GM12801 (cell line): ENCODE results near the gene PDE8A.

Source experiments
- TF ChIP-seq, protein P1 (sequence below): IDR thresholded peaks from one replicate; pipeline ENCODE4 v1.5.1; 2011; ENCODE audit warnings: control low read depth; ENCODE audit not compliant: insufficient read length; ENCODE audit errors: extremely low read depth

Gene PDE8A

GRCh38 chr15:84976746-84977345, 4.8 kb upstream of the PDE8A start:
- TF ChIP-seq, protein P1, sequence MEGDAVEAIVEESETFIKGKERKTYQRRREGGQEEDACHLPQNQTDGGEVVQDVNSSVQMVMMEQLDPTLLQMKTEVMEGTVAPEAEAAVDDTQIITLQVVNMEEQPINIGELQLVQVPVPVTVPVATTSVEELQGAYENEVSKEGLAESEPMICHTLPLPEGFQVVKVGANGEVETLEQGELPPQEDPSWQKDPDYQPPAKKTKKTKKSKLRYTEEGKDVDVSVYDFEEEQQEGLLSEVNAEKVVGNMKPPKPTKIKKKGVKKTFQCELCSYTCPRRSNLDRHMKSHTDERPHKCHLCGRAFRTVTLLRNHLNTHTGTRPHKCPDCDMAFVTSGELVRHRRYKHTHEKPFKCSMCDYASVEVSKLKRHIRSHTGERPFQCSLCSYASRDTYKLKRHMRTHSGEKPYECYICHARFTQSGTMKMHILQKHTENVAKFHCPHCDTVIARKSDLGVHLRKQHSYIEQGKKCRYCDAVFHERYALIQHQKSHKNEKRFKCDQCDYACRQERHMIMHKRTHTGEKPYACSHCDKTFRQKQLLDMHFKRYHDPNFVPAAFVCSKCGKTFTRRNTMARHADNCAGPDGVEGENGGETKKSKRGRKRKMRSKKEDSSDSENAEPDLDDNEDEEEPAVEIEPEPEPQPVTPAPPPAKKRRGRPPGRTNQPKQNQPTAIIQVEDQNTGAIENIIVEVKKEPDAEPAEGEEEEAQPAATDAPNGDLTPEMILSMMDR, result no peak

GRCh38 chr15:84979651-84980050, 2.0 kb upstream of the PDE8A start:
- TF ChIP-seq, protein P1, result no peak

GRCh38 chr15:84980196-84981053, 1.2 kb upstream of the PDE8A start:
- TF ChIP-seq, protein P1, result no peak

- TF ChIP-seq, protein P1, result no peak
These were observed 474 bp upstream of the PDE8A start for GRCh38 chr15:84981054-84981710.

- TF ChIP-seq, protein P1, result no peak
These were observed 755 bp downstream of the PDE8A start for GRCh38 chr15:84982301-84982920.

GRCh38 chr15:84983294-84983693, 1.6 kb downstream of the PDE8A start:
- TF ChIP-seq, protein P1, result no peak

DNA sequence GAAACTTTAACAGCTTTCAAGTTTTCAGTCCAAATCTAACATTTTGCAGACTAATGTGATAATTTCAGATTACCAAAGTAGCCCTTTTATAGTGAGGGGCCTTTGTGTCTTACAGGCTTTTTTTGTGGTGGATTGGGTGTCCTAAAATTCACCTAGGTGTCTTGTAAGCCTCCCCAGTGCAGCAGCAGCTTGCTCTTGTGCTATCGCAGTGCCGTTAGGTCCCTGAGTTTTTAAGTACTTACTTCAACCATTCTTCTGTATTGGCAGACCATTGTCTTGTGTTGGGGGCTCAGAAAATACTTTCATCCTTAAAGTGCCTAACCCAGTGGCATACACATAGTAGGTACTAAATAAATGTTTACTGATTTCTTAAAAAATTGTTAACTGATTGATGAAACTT, 2.1 kb downstream of the PDE8A start:
- TF ChIP-seq, protein P1, result no peak
